Astrocyte (in vitro differentiated cells and primary cell): Measurements from ENCODE around the gene S100A16.

Source experiments
- EZH2 ChIP-seq: IDR thresholded peaks from 2 replicates; pipeline ENCODE4 v1.6.1; 2012; ENCODE audit warnings: mild to moderate bottlenecking, low read length, inconsistent platforms; ENCODE audit not compliant: insufficient read depth
- TF ChIP-seq, protein P1 (sequence below): IDR thresholded peaks from 2 replicates; pipeline ENCODE4 v1.5.1; 2011; ENCODE audit warnings: low read depth, mild to moderate bottlenecking, inconsistent platforms, low read length, moderate library complexity; ENCODE audit not compliant: insufficient read depth

DNA sequence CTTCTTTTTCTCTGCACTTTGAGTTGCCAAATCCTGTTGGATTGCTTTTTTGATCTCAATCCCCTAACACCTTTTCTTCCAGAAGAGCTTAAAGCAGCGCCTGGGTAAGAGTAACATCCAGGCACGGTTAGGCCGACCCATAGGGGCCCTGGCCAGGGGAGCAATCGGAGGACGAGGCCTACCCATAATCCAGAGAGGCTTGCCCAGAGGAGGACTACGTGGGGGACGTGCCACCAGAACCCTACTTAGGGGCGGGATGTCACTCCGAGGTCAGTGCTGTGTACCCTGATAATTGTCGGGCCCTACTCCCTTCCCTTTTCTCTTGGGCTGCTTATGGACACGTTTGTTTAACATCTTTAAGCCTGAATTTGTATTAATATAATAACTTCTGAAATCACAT is 29.2 kb upstream of the S100A16 start:
- TF ChIP-seq, protein P1, sequence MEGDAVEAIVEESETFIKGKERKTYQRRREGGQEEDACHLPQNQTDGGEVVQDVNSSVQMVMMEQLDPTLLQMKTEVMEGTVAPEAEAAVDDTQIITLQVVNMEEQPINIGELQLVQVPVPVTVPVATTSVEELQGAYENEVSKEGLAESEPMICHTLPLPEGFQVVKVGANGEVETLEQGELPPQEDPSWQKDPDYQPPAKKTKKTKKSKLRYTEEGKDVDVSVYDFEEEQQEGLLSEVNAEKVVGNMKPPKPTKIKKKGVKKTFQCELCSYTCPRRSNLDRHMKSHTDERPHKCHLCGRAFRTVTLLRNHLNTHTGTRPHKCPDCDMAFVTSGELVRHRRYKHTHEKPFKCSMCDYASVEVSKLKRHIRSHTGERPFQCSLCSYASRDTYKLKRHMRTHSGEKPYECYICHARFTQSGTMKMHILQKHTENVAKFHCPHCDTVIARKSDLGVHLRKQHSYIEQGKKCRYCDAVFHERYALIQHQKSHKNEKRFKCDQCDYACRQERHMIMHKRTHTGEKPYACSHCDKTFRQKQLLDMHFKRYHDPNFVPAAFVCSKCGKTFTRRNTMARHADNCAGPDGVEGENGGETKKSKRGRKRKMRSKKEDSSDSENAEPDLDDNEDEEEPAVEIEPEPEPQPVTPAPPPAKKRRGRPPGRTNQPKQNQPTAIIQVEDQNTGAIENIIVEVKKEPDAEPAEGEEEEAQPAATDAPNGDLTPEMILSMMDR, result no peak
- TF ChIP-seq EZH2, result no peak
